GM19397 (cell line): ENCODE measurements around the gene E2F3.
"Not testable (repeated sequence)": the region's sequence is repeated elsewhere in the genome, so short reads cannot be mapped to it uniquely, and the experiment has no call there.

Source experiments
- ATAC-seq: cut with Tn5 transposase; IDR thresholded peaks from one replicate; pipeline ENCODE4 v1.9.1; 2021; ENCODE audit warnings: mild to moderate bottlenecking, moderate library complexity; ENCODE audit not compliant: unreplicated experiment

E2F3 gene

DNA sequence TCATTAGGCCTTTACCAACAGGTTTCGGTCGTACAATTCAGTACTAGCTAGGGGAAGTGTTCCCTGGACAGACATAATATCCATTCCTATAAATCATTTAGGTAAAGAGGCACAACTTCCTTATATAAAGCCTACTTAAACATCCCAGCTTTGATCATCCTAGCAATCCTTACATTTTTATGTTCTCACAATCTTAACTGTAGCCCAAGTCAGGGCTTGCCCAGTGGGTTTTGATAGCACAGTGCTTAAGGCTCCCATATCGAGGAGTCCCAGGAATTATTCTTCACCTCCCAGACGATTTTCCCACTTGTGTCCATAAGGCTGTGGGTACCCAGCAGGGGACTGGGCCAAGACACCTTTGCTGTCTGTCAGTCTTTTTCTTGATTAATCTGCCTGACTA is 63.2 kb downstream of the E2F3 start:
- no peak for ATAC-seq

DNA sequence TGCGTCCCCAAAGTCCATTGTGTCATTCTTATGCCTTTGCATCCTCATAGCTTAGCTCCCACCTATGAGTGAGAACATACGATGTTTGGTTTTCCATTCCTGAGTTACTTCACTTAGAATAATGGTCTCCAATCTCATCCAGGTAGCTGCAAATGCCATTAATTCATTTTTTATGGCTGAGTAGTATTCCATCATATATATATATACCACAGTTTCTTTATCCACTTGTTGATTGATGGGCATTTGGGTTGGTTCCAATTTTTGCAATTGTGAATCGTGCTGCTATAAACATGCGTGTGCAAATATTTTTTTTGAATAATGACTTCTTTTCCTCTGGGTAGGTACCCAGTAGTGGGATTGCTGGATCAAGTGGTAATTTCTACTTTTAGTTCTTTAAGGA is 63.9 kb downstream of the E2F3 start:
- ATAC-seq: not testable (repeated sequence)

DNA sequence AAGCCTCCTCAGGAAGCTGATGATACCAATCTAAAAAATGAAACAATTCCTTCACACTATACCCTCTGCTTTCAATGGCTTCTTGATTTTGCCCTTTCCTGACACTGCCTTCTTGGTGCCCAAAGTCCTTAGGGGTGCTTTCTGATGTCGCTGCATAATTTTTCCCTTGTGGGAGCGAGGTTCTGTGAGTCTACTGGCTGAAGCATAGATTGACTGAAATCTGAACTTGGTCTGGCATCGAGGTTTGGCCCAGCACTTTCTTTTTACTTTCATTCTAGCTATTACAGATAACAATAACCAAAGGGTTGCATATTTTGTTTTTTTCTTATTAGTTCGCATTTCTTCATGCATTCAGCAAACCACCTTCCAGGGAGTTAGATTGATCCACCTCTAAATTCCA is 65.8 kb downstream of the E2F3 start:
- ATAC-seq: peak; percentile 42

DNA sequence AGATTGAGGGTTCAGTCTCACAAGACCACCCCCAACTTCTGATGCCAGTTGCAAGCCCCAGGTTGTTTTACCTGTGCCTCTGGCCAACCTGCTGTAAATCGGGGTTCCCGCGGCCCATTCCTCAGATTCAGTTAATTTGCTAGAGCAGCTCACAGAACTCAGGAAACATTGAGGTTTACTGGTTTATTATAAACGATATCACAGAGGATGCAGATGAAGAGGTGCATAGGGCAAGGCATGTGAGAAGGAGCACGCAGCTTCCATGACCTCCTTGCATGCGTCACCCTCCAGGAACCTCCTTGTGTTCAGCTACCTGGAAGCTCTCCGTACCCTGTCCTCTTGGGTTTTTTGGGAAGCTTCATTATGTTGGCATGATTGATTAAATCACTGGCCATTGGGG is 66.5 kb downstream of the E2F3 start:
- ATAC-seq: no peak

DNA sequence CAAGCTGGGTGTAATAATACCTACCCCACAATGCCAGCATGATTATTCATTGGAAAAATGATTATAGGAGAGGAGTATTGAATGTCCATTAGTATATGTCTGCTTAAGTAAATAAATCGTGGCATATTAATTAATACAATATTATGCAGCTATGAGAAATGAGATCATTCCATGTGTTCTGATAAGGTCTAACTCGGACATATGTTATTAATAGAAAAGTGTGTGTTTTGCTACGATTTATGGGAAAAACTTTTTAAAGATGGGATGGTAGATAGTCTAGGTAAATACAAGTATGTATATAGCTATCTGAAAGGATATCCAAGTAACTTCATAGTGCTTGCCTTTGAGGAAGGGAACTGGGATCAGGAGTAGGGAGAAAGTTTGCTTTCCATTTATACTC is 71.1 kb downstream of the E2F3 start:
- no peak for ATAC-seq

DNA sequence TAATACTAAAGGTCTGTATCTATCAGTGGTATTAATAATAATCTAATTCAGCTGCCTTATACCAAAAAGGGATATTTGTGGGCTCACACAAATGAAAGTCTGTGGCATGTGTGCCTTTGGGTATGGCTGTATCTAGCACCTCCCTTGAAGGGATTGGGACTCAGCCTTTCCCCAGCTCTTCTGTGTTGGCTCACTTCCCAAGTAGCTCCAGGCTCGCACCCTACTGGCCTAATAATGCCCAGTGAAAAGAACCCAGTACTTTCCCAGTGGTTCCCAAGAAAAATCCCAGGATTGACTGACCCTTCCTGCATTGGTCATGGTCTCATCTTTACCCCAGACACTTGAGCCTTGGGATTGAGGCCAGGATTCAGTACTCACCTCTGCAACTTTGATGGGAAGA is 71.8 kb downstream of the E2F3 start:
- ATAC-seq: no peak

DNA sequence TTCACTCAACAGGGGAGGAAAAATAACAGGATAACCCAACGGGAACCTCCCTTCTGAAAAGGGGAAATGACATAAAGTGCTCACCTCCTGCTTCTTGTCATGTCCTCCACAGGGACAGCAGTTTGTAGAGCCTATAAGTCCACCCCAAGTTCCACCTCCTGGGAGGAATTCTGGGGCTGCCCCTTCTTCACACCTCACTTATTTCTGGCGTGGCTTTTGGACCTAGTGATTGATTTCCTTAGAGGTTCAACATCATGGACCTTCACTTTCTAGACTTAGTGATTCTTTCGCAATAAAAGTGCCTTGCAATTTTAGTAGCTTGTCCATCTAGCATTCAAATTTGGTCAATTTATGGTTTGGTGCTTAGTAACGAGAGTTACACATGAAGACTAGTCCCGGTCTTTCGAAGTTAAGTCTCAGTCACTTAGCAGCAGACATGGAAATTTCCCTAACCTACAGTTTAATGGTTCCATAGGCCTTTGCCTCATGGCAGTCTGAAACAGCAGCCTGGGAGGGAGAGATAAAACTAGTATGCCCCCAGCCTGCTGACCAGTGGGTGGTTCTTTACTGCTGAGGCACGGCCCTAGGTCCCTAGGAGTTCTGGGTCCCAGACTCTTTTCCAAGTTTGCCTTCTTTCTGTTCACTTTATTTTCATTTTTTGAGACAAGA is 73.3 kb downstream of the E2F3 start:
- no peak for ATAC-seq

DNA sequence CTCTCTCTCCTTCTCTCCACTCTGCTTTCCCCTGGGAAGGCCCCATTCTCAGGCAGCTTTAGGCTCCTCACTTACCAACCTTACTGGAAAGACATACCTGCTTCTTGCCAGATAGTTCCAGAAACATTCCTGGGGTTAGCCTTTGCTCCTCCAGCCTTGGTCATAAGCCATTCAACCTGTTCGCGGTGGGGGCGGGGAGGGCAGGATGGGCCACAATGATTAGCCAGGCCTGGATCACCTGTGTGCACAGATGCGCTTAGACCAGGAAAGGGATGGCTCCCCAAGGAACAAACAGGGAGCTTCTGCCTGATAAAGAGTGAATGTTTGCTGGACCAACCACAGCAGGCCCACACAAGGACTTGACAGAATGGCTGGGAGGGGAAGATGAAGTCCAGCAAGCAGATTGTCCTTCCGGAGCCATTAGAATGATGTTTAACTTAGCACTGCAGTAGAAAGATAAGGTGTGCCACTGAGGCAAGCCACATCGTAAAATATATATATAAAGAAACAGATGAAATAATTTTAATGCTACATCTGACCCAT is 74.9 kb downstream of the E2F3 start:
- ATAC-seq: no peak

DNA sequence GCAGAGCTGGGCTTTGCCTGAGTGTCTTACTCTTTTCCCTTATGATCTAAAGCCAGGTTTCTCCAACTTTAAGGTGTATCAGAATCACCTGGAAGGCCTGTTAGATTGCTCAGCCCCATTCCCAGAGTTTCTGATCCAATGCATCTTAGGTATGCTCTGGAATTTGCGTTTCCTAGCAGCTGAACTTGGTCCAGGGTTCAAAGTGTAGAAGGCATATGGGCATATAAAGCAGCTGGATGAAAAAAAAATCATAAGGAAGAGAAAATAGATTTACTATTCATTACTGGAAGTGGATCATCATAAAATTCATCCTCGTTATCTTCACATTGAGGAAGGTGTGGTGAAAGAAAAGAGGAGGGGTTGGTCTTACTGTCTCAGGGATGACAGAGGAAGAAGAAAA is 75.8 kb downstream of the E2F3 start:
- ATAC-seq: no peak

DNA sequence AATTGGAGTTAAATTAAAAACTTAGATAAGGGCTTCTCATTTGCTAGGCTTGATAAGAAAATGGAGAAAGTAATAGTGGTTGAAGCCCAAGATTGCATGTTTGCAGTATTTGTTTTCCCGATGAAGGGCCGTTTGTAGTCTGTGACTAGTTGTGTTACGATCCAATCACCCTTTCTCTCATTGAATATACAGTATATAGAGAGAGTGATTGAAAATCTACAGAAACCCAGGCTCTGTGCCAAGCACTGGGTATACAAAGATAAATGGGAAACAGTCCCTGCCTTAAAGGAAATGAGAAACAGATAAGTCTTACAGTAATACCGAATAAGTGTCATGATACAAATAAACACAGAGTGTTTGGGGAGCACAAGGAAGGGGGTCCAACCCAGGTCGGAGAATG is 77.4 kb downstream of the E2F3 start:
- ATAC-seq: no peak

DNA sequence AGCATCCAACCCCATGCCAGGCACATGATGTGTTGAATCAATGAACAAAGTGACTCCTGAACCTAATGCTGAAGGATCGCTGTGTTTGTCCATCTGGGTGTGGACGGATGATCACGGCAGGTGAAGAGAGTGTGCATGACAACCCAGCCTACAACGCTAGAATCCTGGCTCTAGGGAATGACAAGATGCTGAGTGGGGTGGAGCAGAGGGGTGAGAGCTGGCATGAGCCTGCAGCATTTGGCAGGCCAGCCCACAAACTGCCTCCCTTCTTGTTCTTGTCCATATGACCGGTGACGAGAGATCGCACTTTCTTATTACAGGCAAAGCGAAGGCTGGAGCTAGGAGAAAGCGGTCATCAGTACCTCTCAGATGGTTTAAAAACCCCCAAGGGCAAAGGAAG is 77.8 kb downstream of the E2F3 start:
- no peak for ATAC-seq

DNA sequence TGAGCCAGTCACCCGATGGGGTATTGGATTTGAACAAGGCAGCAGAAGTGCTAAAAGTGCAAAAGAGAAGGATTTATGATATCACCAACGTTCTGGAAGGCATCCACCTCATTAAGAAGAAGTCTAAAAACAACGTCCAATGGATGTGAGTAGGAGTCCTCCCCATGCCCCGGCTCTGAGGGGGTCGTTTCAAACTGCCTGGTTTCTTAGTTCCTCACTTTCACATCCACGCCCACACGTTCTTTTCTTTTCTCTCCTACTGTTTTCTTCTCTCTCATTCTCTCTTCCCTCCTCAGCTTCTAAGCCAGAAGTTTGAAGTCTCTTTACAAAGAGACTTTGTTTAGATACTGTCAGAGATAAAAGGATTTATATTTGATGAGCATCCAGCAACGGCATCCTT is 79.6 kb downstream of the E2F3 start:
- no peak for ATAC-seq

DNA sequence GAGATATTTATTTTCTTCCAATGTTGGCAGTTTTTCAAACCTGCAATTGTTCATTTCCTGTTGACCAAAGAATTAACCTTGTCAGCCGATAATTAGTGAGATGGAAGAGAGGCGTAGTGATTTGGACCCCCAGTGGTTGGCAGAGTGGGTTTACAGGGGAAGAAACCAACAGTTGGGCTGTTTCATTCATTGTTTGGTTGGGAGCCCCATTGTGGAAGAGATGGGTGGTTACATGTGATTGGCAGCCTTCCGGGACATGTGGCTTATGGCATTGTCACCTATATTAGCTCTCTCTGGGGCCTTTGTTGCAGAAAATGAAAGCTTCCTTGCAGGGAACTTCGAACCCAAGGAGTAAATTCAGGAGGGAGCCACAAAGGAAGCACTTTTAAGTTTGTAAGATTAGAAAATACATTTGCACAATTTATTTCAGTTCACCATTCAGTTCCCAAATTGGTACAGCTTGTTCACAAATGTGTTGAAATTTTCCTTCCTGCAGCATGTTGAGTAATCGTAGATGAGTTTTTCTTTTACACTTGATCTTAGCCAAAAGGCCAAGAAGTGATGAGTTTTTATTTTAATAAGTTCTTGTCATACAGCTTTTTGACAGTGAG is 82.3 kb downstream of the E2F3 start:
- ATAC-seq: no peak

DNA sequence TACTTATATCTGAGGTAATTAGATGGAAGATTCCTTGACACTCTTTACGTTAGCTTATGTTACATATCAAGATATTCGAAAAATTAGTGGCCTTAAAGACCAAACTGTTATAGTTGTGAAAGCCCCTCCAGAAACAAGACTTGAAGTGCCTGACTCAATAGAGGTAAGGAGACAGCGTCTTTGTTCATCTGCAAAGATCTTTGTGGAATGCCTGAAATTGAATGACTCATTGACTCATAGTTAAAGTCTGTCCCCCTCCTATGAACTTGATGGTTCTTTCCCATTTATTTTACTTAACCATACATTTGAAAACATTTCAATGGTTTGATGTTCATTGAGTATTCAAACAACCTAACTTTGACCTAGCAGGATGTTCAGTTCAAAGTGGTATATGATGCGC is 85.0 kb downstream of the E2F3 start:
- ATAC-seq: no peak

DNA sequence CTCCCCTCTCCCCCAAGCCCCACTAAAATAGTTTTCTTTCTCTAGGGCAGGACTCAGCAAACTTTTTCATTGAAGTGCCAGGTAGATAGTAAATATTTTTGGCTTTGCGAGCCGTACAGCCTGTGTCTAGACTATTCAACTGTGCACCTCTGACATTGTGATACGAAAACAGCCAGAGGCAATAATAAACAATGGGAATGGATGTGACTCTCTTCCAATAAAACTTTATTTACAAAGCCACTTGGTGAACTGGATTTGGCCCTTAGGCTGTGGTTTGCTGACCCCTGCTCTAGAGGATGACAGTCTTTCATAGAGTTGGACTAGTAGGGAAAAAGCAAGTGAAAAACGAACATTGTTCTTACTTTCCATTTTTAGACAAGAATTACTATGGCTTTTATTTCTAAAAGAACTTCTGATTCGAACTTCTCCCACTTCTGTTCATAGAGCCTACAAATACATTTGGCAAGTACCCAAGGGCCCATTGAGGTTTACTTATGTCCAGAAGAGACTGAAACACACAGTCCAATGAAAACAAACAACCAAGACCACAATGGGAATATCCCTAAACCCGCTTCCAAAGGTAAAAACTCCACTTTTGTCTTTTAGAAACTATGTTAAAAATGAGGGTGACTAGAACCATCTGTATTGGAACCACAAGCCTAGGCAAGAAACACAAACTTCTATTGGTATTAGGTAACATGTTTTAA is 86.1 kb downstream of the E2F3 start:
- ATAC-seq: no peak

DNA sequence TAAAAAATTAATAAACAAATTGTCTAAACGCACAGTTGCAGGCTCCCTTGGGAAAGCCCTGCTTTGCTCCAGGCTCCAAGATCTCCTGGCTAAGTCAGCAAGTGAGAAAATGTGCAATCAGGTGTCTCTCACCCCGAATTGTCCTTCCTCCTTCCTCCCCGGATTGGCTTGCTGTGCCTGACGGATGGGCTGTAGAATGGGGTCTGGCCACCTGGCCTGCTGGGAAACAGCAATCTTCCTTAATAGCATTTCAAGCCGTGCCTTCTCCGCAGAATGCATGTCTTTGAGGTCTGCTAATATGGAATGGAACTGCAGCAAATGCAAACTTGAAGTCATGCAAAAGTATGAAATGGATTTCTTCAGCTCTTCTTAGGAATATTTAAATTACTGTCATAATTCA is 88.9 kb downstream of the E2F3 start:
- ATAC-seq: no peak

DNA sequence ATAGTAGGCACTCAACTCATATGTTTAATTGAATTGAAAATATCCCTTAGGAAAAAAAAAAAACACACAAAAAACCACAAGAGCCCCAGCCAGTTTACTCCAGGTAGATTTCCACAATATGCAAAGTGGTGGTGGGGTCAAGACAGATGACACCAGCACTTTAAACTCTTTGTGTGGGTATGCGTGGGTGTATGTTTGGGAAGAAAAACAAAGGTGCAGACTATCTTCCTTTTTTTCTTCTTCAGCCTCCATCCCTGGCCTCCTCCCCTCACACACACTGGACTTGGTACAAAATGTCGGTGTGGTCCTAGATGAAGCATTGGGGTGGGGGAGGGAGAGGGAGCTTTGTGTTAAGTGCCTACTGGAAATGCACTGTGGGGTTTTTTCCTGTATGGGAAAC is 90.4 kb downstream of the E2F3 start:
- ATAC-seq: no peak

DNA sequence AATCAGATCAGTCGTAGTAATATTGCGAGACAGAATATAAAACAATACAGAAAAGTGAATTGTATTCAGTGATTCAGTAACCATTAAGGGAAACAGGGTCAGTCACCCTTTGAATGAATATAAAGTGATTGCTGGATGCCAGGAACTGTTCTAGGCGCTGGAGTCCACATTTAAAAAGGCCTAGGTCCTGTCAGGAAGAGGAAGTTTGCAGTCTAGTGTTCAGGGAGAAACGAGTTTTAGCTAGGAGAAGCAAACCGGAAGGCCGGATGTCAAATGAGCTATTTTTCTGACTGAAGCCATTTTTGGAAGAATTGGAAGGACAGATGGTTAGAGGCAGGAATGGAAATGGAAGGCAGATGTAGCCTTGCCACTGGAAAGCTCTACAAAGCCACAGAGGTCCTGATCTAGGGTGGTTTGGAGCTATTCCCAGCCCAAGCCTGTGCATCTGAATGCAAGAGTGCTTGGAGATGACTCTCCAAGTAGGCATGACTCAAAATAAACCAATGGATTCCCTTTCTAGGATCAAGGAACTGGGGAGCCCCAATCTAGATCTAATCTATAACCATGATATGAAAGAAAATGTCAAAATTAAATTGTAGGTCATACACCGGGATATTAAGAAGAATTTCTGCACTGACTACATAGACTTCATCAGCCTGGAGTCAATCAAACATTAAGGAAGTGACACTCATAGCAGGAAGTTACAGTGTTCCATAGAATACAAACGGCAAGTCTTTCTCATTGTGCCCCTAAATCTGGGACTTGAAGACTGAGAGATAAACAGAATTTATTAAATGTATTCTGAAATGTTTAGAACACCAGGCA is 95.7 kb downstream of the E2F3 start:
- ATAC-seq: no peak

DNA sequence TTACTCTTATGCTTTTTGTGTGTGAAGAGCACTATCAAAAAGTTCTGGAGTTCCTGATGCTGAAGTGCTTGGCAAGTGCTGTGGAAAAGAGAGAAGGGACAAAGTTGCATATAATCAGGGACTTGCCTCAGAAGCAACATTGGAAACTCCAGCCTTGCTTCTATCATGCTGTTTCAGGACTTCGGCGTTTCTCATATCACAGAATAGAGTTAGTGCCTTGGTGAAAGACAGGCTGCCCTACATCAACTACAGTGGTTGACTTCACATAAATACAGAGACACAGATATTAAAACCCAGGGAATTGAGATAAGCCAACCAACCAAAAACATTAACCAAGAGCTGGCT is 96.3 kb downstream of the E2F3 start:
- no peak for ATAC-seq

DNA sequence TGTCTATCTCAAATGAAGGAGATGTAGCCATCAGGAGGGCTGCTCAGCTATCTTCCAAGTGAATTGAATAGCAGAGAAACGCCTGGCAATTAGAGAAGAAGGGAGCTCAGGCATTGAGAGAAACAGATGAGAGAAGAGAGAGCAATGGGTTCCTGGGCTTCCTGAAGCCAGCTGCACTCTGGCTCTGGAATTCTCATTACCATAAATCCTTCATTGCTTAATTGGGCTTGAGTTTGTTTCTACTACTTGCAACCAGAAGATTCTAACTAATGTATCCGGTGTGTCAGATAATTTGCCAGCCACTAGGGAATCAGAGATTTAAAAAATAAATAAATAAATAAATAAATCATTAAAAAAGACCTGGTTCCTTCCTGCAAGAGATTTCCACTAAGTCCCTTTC is 107.5 kb downstream of the E2F3 start:
- no peak for ATAC-seq

DNA sequence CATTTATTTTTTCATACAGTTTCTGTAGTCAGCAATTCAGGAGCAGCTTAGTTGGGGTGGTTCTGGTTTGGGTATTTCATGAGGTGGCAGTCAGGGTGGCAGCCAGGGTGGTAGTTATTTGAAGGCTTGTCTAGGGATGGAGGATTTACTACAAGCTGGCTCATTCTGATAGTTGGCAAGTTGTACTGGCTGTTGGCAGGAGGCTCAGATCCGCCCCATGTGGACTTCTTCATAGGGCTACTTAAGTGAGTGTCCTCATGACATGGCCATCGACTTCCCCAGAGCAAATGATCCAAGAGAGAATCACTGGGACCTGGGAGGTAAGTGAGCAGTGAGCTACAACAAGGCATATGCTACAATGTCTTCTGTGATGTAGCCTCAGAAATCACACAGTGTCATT is 110.2 kb downstream of the E2F3 start:
- no peak for ATAC-seq
